ENCODE results near the gene TFPI2. TPM values are rescaled to one million over a fixed set of nuclear protein-coding genes. Genes with fewer than 3 reads are reported as not detected.

TFPI2 gene, protein sequence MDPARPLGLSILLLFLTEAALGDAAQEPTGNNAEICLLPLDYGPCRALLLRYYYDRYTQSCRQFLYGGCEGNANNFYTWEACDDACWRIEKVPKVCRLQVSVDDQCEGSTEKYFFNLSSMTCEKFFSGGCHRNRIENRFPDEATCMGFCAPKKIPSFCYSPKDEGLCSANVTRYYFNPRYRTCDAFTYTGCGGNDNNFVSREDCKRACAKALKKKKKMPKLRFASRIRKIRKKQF
- total RNA-seq (ENCODE audit: low replicate concordance) = 69.7 and 97.3 TPM in 2 replicates

DNA sequence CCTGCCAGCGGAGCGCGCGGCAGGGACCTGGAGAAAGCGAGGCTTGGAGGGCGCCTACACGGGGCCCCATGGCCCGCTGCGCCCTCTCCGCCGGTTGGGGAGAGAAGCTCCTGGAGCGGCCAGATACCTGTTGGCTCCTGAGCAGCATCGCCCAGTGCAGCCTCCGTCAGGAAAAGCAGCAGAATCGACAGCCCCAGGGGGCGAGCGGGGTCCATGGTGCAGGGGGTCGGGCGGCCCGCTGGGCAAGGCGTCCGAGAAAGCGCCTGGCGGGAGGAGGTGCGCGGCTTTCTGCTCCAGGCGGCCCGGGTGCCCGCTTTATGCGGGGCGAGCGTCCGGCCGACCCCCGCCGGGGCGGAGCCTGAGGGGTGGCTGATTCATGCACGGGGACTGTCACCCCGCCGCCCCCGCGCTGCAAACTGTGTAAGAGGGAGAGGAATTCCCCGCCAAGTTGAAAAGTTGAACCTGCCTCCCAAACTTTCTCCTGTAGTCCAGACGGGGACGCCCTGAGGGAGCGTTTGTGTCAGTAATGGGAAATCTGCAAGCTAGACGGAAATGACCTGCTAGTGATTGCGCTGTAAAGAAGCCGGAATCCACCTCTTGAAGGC lies at the start of gene TFPI2:
TFPI2 (minus strand) TSS at position 290 of the 605 bp plus-strand sequence; CDS start at position 215, 75 bp downstream.
- TF ChIP-seq, protein P1, sequence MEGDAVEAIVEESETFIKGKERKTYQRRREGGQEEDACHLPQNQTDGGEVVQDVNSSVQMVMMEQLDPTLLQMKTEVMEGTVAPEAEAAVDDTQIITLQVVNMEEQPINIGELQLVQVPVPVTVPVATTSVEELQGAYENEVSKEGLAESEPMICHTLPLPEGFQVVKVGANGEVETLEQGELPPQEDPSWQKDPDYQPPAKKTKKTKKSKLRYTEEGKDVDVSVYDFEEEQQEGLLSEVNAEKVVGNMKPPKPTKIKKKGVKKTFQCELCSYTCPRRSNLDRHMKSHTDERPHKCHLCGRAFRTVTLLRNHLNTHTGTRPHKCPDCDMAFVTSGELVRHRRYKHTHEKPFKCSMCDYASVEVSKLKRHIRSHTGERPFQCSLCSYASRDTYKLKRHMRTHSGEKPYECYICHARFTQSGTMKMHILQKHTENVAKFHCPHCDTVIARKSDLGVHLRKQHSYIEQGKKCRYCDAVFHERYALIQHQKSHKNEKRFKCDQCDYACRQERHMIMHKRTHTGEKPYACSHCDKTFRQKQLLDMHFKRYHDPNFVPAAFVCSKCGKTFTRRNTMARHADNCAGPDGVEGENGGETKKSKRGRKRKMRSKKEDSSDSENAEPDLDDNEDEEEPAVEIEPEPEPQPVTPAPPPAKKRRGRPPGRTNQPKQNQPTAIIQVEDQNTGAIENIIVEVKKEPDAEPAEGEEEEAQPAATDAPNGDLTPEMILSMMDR (IDR thresholded peaks at IDR 0.05; ENCODE audit: insufficient read depth, low read length) = peak; percentile 20
- peak within 1 kb of the TSS; percentile 75 for H3K4me3 ChIP-seq (ENCODE audit: low read depth, low read length)
- peak; percentile 70 for DNase-seq (ENCODE audit: low read depth)

DNA sequence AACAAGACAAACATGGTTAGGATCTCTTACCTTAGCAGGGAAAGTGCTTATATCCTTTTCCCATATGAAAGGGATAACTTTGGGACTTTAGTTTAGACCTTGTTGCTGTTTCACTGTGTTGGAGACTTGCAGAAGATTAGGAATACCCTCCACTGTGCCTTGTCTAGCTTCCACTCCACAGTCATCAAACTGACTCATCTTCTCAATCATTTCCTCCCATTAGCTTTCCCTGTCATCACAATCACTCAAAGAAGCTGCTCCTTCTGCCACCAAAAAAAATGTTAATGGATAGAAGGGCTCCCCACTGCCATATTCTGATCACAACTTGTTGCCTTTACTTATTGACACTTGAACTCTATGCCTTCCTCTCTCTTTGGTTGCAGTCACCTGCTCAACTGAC lies 47.7 kb upstream of the TFPI2 start:
- TF ChIP-seq, protein P1 (IDR thresholded peaks at IDR 0.05; ENCODE audit: insufficient read depth, low read length) = no peak

DNA sequence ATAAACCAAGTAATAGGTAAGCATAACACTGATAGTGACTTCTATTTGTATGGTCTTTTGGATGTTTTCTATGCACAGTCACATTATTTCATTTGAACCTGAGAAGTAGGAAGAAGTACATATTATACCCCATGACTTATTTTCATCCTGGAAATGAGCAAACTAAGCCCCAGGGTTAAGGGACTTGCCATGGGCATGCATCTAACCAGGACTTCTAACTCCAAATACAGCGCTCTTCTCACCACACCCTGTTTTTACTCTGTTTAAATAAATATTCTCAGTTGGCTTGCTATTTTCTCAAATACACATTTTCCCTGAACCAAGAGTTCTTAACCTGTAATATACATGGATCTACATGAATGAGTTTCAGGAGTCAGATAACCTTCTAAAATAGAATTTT lies 47.3 kb upstream of the TFPI2 start:
- TF ChIP-seq, protein P1 (IDR thresholded peaks at IDR 0.05; ENCODE audit: insufficient read depth, low read length) = no peak
- no peak overlapping the region for H3K4me3 ChIP-seq (ENCODE audit: low read depth, low read length)
- no peak for DNase-seq (ENCODE audit: low read depth)

More for the DNA sequence above, 47.7 kb upstream of the TFPI2 start:
- H3K4me3 ChIP-seq (ENCODE audit: low read depth, low read length) = no peak overlapping the region
- DNase-seq (ENCODE audit: low read depth) = no peak

DNA sequence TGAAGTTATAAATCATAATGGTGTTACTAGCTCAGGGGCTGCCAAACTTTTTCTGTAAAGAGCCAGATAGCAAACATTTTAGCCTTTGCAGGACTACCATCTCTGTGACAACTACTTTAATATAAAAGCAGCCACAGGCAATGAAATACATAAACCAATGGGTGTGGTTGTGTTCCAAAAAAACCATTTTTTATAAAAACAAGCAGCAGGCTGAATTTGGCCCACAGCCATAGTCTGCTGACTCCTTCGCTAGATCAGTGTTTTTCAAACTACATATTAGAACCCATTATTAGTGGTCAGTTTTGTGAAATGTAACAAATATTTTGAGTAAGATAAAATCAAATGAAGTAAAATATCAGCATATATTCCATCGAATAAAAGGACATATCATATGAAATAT lies 44.5 kb upstream of the TFPI2 start:
- H3K4me3 ChIP-seq (ENCODE audit: low read depth, low read length) = no peak overlapping the region
- peak; percentile 41 for DNase-seq (ENCODE audit: low read depth)
- TF ChIP-seq, protein P1 (IDR thresholded peaks at IDR 0.05; ENCODE audit: insufficient read depth, low read length) = no peak

DNA sequence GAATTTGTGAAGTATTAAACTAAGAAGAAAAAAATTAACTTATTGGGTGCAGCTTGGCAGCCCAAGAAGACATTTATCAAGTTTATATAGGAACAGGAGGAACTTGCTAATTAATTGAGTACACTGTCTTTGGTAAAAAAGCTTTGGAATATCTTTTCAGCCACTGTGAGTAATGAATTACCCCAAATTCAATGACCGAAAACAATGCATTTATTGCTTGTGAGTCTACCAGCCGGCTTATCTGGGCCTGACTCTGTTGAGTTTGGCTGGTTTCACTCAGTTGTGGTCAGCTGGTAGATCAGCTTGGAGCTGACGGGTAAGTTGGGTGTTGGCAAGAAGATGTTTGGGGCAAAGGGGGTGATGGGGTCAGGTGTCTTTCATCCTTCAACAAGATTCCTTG lies 42.6 kb upstream of the TFPI2 start:
- TF ChIP-seq, protein P1 (IDR thresholded peaks at IDR 0.05; ENCODE audit: insufficient read depth, low read length) = no peak
- no peak for DNase-seq (ENCODE audit: low read depth)
- H3K4me3 ChIP-seq (ENCODE audit: low read depth, low read length) = no peak overlapping the region

DNA sequence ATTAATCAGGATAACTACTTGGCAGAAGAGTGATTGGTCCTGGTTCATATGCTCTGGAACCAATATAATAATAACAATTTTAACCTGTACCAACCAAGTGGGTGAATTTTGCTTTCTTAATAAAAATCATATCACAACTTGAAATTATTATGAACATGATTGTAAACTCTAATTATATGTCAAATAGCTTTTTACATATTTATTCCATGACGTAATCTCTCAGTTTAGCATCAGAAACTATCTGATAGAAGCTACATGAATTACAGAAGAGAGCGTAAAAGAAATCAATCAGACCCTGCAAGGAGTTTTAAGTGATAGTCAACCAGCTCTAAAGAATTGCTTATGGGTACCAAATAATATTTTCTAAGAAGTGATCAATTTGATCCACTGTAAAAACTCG lies 41.1 kb upstream of the TFPI2 start:
- TF ChIP-seq, protein P1 (IDR thresholded peaks at IDR 0.05; ENCODE audit: insufficient read depth, low read length) = no peak
- H3K4me3 ChIP-seq (ENCODE audit: low read depth, low read length) = no peak overlapping the region
- DNase-seq (ENCODE audit: low read depth) = no peak
